ENCODE measurements around the gene ANKS1B.
"Not testable (repeated sequence)": the region's sequence is repeated elsewhere in the genome, so short reads cannot be mapped to it uniquely, and the experiment has no call there.

ANKS1B gene

DNA sequence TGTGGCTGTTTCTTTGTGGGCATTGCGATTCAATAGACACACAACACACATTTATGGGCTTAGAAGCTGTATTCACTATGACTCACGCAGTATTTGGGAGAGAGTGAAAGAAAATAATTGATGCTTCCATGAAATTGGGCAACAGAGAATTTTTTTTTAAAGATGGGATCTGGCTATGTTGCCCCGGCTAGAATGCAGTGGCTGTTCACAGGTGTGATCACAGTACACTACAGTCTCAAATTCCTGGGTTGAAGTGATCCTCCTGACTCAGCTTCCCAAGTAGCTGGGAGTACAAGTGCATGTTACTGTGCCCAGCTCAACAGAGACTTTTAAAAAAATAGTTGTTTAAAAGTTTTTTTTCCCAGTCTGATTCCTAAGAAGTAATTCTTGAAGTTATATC is 1193.3 kb downstream of the ANKS1B start:
- DNase-seq = no peak

DNA sequence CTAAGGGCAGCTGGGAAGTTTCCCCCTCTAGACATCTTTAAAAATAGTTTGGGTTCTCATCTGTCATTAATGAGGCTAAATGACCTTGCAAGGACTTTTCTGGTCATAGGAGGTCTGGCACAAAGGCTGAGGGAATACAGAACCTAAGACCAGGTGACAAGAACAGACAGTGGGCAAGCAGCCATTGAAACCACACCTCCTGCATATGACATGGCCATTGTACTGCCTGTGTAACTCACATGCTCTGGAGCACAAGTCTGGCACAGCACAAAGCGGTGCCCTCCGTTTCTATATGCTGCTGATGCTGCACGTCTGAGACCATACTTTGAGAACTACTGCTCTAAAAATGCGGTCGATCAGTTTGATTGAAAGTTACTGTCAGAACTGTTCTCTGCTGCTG is 1196.3 kb downstream of the ANKS1B start:
- no peak for DNase-seq

DNA sequence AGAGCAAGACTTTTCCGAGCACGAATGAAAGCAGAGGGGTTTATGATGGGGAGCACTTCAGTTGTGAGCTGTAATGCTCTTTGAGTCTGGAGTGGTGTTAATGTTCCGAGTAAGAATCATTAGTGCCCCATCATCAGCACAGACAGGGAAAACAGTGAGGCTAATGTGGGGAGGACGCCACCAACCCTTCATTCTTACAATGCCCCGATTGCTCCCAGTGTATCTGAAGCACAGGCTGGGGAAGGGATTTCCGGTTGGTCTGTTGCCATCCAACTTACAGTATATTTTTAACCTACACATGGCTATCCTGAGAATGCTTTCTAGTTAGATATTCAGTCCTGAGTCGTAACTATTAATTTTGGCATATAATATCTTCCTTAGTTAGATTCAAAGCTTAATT is 1198.1 kb downstream of the ANKS1B start:
- no peak for DNase-seq

DNA sequence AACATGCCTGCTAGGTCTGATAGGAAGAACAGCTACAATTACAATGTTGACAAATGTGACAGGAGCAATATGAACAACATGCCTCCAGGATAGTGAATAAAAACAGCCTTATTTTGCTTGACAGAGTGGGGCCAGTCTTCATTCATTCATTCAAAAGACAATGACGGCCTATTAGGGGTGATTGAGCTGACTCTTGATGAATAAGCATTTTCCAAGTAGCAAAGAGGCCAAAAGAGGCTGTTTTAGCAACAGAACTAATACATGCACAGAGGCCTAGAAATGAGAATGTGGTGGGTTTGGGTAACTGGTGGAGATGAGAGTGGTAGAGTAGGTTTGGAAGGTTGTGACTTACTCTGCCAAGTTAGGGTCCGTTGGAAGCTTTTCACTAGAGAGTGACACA is 1201.3 kb downstream of the ANKS1B start:
- no peak for DNase-seq

DNA sequence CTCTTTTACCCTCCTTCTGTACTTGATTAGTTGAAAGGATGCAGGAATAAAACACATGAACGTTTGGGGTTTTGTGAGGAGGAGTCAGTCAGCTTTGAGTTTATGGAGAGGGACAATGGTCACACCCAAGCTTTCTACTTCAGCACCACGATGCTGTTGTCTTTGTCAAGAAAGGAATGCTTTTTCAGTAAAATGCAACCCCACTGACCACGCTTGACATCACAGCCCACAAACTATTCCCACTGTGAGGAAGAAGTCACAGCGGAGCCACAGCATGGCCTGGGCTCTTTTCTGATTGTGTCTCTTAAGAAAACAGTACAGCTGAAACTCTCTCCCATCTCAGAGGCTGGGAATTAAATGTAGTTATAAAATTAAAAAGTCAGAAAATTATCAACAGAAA is 1204.5 kb downstream of the ANKS1B start:
- DNase-seq = no peak

DNA sequence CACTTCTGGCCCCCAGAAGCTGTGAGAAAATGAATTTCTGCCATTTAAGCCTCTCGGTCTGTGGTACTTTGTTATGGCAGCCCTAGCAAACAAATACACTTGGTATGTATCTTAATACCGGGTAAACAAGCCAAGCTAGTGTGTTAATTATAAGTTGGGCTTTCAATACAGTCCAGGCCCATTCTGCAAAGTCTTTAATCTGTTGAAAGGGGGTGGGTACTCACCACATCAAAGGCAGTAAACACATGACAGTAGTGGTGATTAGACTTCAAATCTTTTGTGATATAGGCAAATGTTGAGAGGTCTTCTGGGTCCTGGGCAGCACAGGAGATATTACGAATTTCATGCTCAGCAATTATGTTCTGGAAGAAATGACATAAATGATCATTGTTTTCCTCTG is 1211.9 kb downstream of the ANKS1B start:
- no peak for DNase-seq

DNA sequence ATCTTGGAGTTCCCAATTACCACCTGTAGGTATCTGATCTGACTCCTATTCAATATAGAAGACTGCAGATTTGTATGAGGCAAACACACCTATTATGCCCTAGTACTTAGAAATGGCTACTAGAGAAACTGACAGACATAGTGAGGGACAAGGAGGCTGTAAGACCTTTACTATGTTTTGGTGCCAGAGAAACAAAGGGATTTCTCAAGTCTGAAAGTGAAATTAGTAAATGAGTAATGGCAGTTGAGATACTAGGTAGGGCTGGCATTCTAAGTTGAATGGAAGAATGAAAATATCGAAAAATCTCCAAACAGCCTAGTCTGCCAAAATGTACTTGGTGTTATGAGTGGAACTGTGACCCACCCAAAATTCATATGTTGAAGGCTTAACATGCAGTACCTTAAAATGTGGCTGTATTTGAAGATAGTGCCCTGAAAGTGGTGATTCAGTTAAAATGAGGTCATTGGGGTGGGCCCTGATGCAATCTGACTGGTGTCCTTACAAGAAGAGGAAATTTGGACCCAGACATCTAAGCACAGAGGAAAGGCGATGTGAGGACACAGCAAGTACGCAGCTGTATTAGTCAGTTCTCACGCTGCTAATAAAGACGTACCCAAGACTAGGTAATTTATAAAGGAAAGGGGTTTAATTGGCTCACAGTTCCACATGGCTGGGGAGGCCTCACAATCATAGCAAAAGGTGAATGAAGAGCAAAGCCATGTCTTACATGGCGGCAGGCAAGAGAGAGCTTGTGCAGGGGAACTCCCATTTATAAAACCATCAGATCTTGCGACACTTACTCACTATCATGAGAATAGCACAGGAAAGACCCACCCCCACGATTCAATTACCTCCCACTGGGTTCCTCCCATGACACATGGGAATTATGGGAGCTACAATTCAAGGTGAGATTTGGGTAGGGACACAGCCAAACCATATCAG is 1212.7 kb downstream of the ANKS1B start:
- DNase-seq = no peak

DNA sequence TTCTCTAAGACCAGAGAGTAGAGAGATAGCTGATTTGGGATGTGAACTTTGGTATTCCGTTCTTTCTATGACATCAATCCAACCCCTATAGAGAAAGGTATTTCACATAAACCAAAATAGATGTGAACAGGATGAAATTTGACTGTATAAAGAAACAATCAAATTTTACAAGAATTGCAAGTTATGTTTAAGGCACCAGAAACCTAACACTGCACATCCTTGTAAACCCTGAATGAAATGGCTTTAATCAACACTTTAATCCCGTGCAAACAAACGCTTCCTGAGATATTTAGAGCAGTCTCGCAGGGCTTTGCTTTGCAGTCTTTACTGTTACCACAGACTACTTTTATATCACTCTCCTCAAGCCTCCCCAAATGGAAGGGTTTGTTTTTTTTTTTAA is 1214.5 kb downstream of the ANKS1B start:
- DNase-seq = no peak

DNA sequence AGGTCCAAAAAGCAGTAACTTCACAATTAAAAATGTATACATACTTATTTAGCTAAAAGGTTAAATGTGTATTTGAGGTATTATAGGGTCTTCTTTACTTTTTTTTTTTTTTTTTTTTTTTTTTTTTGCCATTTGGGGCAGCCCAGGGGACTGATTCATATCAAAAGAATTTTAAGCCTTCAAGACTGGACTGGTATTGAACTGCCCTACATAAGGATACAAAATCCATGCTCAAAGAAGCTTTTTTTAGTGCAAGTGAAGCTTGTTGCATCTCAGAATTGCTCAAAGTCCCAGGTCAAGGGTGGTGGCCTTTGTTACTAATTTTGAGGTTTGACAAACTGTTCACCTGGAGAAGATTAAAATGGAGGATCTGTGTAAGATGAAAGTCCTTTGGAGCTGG is 1215.7 kb downstream of the ANKS1B start:
- DNase-seq = no peak

DNA sequence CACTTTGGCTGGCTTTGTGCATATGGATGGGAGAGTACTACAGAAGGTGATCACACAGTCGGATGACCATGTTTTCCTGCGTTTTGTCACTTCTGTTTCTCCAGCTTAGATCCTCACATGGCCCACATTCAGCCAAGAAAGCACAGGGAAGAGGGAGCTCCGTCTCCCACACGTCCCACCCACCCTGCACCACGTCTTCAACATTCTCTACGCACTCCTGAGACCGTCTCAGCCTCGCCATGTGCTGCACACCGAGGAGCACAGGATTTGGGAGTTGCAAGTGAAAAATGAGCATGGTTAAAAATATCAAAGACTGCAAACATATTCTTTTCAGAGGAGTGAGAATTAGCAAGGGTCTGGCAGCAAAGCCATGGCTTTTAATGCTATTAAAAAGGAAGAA is 1217.5 kb downstream of the ANKS1B start:
- DNase-seq = no peak

DNA sequence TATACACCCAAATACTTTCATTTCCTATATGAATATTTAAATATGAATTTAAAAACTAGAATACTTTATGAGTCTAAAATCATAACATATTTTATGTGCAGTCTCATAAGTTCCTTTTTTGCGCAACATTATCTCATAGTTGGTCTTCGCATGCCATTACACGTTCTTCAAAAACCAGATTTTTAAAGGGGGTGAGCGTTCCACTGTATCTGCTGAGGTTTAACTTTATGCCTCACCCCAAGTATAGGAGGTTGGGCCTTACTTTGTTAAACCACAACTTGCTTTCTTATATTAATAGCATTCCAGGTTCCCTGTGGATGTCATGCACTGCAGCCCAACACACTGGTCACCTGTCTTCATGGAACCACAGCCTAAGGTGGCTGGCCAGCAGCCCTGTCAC is 1221.1 kb downstream of the ANKS1B start:
- DNase-seq = no peak

DNA sequence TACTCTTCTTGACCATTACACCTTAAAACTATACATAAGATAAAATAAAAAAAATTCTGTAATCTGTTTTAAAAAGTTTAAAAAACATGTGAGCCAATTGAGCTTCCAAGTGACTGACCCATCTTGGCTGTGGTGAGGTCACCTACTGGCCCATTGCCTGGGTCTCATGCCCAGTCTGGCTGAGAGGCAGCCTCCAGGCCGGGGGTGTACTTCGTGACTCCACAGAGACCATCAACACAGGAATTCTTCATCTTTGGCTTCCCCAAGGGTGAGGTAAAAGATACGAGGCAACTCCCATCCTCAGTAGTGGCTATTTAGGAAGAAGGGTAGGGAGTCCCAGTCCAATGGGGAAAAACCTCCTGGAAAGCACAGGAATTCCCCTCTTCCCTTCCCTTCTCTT is 1226.4 kb downstream of the ANKS1B start:
- DNase-seq = no peak

DNA sequence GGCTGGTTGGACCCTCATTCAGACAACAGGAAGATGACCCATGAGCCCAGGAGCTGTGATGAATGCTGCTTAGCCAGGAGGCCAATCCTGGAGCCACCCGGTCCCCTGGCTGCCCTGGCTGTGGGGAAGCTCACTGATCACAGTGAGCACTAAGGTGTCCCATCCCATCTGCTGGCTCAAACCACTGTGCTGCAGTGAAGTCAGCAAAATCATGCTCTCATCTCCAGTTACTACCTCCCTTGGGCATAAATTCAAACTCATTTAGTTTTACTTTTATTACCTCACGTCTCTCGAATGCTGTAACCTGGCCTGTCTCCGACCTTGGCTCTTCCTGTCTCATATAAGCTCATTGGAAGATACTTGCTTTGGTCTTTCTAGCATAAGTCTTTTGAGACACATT is 1227.3 kb downstream of the ANKS1B start:
- no peak for DNase-seq

DNA sequence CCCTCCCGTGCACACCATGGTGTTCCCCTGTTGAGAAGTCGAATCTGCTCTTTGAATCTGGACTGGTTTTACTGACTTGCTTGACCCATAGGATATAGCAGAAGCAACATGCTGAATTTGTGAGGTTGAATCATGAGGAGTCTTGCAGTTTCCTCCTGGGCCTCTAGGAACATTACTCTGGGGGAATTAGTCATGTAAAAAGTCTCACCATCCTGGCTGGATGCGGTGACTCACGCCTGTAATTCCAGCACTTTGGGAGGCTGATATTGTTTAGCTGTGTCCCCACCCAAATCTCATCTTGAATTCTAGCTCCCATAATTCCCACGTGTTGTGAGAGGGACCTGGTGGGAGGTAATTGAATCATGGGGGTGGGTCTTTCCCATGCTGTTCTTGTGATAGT is 1228.9 kb downstream of the ANKS1B start:
- DNase-seq = not testable (repeated sequence)

DNA sequence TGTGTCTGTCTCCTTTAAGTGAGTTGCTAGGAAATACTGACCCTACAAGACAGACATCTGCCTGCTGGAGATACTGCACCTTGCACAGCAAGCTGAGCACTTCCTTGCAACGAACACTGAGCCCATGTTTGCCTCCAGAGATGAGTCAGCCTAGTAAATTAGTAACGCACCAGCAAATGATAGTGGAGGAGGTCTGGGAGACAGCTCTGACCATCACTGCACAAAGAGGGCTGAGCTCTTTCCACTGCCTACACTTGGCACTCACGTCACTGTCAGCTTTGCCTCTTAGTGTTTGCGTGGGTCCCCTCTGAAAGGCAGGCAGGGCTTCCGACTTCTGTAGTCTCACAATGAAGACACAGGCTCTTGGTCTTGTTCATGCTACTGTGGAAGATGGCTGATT is 1230.6 kb downstream of the ANKS1B start:
- peak; percentile 22 for DNase-seq

DNA sequence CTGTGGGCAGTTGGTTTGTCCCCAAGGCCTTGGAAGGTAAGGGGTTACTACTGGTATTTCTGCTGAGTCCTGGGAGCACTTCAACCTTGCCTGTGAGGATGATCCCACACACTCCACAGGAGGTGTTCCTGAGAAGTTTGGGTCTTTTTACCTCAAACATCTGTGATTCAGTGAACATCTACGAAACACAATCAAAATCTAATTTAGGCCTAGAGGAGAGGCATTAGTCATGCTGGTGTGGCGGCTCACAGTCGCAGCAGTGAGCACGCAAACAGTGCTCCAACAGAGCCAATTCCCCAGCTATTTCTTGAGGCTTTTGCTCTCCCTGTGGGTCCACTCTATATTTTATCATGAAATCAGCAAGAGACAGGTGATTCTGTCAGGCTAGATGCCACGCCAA is 1232.0 kb downstream of the ANKS1B start:
- DNase-seq = no peak

DNA sequence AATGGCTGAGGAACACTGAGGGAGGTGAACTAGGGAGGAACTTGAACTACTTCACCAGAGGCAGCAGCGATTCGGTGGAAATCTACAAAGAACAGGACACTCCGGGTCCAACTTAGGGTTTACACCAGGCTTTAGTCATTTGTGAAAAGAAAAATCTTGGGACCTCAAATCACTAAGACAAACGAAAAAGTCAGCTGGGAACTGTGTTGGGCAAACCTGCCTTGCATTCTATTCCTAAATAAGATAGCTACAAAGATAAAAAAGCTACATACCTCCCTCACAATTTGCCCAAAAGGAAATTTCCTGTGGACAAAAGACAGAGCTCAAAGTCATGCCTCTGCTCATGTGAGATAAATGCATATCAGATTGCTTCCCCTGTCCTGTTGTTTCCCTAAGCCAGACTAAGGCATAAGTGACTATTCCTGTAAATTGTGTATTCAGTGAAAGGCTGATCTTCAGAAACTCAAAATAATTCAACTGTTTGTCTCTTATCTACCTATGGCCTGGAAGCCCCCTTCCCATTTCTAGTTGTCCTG is 1233.1 kb downstream of the ANKS1B start:
- DNase-seq = no peak

DNA sequence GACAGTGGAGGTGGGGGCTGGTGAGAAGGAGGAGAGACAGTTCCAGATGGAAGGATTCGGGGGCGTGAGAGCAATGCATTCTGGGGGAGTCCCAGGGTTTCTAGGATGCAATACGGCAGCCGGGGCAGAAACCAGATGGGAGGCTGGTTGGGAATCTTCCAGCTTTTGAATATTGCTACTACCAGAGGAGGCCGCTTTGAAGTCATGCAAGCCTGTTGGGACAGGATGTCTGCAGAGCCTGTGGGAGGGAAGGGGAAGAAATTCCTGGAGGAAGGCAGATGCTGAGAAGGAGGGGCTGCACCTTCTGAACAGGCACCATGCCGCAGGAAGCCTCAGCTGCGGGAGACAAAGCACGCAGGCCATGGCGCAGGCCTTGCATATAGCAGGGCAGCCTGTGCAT is 1234.2 kb downstream of the ANKS1B start:
- no peak for DNase-seq

DNA sequence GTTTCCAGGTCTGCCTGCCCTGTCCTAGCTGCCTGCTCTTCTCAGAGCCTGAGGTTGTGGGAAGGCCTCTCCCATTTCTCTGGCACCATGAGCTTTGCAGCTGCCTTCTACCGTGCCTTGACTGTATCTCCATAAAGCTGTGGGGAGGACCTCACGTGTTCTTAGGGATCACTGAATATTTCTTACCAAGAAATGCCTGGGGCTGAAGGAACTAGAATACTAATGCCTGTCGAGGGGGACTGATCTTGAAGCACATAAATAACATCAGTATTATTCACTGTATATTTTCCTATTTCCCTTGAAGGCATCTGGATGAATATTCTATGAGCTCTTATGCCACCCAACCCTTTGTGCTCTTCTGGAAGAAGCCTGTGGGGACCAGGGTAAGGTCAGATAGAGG is 1236.3 kb downstream of the ANKS1B start:
- DNase-seq = no peak

DNA sequence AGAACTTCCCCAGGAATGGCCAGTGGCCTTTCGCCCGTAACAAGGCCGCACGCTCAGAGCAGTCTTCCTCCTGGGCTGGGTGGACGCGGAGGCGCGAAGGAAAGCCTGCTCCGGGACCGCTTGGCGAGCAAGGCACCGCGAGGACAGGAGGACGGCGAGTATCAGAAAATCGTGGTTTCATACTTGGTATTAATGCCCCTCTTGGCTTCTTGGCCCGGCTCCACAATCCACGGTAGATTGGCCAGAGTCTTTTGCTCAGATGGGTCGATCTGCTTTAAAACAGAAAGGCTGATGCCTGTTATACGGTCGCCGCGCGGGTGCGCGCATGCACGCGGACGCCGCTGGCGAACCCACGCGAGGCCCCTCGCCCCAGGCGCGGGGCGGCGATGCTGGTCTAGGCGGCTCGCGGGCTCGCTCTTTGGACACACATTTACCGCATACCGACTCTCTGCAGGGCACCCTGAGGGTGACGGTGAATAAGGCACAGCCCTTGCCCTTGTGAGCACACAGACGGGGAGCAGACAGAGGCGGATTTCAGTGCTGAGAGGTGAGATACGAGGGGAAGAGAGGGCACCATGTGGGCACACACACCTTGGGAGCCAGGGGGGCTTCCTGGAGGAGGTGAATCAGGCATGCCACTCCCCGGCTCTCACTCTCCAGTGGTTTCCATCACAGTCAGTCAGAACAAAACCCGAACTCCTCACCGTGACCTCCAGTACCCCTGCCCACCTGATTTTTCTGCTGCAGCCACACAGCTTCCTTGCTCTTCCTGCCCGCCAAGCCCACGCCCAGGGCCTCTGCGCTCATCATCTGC is 1239.0 kb downstream of the ANKS1B start:
- no peak for DNase-seq

DNA sequence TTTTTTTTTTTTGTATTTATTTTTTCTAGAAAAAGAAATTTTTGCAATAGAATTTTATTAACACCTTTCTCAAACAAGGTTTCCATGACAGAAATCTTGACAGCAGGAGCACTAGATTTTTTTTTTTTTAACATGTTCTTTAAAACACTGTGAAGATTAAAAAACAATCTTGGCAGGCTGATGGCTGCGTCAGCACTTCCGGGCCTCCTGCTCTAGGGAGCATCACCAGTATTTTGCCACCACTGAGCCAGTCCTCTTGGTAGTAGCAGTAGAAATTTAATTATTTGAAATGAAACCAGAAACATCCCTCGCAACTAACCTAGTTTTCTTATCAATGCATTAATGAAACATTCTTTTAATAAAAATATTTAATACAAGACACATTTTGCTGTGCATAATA is 1240.1 kb downstream of the ANKS1B start:
- DNase-seq = no peak

DNA sequence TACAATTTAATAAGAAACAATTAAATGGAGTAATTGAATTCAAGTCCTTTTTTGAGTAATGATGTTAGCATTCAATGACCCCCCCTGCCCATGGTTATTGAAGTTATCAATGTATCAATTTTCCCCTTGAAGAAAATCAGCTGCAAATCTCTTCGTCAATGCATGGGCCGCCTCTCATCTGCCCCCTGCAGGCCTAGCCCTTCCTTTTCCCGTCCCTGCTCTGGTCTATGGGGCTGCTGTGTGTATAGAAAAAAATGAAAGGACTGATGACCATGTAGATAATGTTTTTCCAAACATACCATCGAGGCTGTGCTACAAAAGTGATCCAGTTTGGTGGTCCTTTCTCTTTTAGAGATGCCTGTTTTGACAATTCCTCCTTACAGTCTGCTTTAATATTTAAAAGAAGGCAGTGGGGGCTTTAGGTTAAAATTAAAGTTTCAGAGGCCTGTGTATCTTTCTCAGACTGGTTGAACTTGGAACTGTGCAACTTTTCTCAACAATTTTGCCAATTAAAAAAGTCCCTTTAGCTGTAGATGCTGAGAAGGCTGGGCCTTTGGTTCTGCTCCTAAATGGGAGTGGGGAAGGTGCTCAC is 1241.3 kb downstream of the ANKS1B start:
- DNase-seq = no peak

DNA sequence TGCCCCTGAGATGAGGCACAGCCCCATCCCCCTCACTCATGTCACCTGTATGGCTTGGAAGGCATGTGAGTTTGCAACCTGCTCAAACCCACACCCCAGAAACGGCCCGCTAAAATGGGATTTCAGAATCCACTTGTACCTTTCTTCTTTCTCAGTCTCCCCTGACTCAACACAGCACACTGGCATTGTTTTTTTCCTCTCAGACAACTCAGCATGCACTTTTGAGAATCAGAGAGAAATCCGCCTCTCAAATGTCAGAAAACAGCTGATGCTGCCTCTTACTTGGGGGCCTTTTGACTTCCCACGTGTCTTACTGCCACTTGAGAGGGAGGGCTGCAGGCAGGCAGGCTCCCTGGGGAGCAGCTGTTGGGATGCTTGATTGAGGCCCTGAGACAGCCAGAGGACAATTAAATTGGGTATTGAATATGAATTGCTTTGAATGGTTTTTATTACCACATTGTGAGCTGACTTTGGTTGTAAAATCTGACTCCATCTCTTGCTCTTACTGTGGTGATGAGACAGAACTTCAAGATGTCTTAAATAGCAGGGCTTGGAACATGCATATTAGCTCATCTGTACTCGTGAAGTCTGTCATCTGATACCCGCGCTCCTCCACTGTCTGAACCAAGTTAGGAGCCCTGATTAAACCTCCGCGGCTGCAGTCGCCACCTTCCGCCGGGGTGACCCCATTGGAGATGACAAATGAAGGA is 1243.0 kb downstream of the ANKS1B start:
- DNase-seq = no peak
